Activated CD4-positive, alpha-beta T cell treated with anti-CD3 and anti-CD28 coated beads, Interleukin-2, amount 50 U/mL, for 16 hours (primary cell): Measurements from ENCODE around the gene NUP107.

Experiments
- DNase-seq: peaks from one replicate; pipeline ENCODE4 v3.0.0-alpha.2; 2020

Gene NUP107

DNA sequence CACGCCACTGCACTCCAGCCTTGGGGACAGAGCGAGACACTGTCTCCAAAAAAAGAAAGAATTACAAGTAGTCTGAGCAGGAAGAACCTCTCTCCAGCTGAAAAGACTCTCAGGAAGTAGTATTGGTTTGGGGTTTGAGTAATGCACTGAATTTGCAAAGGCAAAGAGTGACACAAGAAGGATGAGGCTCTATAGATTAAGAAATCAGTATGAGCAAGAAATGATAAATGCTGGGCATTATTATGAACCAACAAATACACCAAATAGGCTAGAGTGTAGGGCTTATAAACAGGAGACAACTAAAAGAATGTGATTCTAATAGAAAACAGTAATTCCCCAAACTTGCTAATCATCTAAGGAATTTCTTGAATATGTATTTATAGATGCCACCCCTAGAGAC is 56.6 kb downstream of the NUP107 start:
- DNase-seq = no peak

DNA sequence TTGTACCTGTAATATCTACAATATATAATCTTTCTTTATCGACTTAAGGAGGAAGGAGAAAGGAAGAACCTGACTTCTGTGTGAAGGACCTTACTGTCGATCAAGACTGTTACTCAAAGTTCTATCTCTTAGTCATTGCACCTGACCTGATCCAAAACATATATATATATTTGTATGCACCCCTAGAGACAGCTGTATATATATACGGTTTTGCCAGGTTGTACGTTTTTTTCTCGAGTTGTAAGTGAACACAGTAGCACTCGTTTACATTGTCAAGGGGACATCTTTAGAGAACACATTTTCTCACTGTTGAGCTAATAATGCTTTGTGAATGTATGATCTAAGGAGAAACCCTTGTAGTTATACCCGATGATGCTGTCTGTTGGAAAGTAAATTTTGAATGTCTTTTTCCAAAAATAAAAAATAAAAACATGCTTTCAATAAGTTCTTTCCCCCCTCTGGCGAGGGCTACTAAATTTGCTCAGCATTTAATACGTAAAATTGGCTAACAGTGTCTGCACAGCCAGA is 58.7 kb downstream of the NUP107 start:
- DNase-seq = no peak

DNA sequence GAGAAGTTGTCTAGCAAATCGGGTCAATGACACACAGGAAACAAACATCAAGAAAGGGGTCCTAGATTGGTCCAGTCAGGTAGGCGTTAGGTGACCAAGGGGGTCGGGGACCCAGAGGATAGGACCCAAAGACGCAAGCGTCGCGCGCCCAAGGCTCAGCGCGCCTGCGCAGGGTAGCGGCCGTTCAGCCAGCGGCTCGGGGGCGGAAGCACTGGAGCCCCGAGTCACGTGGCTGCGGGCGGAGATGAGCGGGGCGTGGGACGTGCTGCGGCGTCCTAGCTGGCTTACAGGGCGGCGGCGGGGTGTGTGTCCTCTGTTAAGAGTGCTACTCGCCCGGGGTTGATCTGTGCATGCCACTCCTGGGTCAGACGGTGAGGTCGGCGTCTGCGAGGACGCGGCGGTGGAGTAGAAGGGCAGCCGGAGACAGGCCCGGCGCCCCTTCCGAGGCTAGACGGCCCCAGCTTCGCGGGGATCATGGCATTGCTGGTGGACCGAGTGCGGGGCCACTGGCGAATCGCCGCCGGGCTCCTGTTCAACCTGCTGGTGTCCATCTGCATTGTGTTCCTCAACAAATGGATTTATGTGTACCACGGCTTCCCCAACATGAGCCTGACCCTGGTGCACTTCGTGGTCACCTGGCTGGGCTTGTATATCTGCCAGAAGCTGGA is 59.3 kb downstream of the NUP107 start, which contains the start of gene SLC35E3:
Gene SLC35E3 (plus strand): TSS at position 273 of the 668 bp plus-strand sequence. CDS start 202 bp downstream, at position 475.
- peak; percentile 95 for DNase-seq

DNA sequence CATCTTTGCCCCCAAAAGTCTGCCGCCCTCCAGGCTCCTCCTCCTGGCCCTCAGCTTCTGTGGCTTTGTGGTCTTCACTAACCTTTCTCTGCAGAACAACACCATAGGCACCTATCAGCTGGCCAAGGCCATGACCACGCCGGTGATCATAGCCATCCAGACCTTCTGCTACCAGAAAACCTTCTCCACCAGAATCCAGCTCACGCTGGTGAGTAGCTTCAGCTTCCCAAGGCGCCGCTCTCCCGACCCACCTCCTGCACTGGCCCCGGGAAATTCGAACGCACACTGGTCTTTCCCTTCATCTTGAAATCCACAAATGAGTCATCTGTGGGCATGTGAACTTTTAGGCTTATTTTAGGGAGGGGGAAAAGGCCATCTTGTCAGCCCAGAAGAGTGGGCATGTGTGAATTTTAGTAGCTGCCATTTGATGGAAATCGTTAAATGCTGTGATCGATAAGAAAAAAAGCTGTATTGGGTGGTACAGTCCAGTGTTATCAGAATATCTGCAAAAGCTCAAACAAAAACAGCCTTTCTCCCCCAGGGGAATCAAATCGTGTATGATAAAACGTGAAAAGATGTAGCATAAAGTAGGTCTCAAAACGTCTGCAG is 59.9 kb downstream of the NUP107 start:
- peak; percentile 55 for DNase-seq

DNA sequence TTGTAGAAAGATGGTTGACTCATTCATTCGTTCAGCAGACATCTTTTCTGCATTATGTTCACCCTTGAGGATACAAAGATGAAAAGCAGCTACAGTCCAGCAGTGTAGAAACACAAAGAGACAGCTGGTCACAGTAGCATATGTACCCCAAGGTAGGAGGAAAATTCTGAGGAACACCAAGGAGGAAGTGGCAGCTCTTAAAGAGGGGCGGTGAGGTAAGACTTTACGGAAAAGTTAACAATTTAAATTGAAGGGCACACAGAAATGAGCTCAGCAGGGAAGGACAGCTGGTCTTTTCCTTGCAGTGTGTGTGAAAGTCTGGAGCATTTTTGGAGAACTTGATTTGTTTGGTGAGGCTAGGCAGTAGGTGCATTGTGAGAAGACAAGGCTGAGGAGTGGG is 62.7 kb downstream of the NUP107 start:
- DNase-seq = no peak

DNA sequence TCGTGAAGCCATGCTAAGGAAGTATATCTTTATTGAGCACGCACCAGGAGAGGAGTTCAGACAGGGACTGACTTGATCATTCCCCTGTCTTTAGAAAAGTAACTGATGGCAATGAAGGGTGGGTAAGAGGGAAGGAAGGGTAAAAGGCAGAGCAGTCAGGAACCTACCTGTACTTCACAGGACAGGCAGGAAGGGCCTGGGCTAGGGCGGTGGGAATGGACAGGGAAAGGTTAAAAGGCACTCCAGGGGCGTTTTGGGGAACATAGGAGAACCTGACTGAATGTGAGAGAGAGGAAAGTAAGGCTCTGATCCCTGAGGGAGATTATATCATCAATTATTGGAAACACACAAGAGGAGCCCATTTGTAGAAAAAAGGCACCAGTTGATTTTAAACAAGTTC is 63.1 kb downstream of the NUP107 start:
- no peak for DNase-seq

DNA sequence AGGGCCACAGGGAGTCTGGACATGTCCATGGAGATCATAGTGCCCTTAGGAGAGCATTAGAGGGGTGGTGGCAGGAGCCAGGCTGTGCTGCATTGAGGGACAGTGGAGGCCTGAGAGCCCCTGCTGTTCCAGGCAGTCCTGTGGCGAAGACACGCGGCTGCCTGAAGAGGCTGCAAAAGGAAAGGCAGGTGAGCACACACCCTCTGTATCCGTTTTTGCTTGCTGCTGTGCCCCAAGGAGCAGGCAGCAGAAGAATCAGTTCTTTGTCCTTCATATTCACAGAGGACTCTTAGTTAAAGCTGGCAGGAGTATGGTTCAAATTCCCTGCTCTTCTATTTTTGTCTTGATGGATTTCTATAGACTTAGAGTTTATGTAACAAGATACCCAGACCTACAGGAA is 63.7 kb downstream of the NUP107 start:
- no peak for DNase-seq

DNA sequence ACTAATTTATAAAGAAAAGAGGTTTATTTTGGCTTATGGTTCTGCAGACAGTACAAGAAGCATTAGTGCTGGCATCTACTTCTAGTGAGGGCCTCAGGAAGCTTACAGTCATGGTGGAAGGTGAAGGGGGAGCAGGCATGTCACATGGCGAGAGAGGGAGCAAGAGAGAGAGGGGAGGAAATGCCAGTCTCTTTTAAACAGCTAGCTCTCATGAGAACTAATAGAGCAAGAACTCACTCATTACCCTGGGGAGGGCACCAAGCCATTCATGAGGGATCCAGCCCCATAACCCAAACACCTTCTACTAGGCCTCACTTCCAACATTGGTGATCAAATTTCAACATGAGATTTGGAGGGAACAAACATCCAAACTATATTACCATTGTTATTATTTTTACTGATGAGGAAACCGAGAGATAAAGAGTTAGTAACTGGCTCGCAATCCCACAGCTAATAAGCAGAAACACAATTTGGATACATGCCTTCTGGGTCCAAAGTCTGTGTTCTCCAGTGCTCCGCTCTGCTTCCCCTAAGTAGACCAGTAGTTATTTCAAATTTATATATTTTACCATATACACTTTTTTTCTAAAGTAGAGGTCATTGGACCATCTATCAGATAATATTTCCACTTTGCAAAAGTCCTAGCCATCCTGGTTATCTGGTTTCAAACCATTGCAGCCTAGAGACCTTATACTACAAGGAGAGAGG is 68.9 kb downstream of the NUP107 start:
- no peak for DNase-seq

DNA sequence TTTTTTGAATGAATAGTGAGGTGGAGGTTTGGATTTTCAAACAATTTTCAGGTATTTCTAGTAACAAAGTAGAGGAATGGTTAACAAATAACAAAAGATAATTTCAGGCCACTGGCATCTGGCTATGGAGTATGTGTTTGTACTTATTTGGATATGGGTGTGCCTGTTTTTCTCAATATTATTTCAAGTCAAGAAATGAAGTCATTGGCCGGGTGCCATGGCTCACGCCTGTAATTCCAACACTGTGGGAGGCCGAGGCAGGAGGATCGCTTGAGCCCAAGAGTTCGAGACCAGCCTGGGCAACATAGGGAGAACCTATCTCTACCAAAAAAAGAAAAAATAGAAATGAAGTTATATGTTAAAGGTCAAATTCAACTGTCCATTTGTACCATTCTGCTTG is 73.1 kb downstream of the NUP107 start:
- DNase-seq = no peak

DNA sequence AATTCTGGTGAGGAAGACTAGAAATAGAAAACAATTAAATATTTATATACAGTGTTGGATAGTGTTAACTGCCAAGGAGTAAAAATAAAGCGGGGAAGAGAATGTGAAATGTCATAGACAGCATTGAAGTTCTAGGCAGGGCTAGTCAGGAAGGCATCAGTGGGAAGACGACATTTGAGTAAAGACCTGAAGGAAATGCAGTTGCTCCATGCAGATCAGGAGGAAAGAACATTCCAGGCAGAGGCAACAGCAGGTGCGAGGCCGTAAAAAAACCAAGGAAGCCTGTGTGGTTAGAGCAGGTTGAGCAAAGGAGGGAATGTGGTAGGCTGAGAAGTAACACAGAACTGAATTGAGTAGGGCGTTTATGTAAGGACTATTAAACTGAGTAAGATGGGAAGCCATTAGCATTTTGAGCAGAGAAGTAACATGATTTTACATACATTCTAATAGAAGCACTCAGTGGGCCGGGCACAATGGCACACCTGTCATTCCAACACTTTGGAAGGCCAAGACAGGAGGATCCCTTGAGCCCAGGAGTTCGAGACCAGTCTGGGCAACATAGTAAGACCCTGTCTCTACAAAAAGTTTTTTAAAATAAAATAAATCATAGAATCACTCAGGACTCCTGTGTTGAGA is 74.1 kb downstream of the NUP107 start:
- no peak for DNase-seq

DNA sequence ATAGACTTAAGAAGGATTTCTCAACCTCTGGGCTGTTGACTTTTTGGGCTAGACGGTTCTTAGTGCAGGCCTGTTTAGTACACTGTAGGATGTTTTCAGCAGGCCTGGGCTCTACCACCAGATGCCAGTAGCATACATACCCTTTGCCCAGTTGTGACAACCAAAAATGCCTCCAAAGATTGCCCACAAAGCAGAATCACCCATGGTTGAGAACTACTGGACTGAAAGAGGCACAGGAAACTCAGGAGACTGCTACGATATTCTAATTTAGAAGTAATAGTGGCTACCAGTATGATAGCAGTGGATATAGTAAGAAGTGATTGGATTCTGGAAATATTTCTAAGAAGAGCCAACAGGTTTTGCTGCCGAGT is 74.6 kb downstream of the NUP107 start:
- DNase-seq = no peak

DNA sequence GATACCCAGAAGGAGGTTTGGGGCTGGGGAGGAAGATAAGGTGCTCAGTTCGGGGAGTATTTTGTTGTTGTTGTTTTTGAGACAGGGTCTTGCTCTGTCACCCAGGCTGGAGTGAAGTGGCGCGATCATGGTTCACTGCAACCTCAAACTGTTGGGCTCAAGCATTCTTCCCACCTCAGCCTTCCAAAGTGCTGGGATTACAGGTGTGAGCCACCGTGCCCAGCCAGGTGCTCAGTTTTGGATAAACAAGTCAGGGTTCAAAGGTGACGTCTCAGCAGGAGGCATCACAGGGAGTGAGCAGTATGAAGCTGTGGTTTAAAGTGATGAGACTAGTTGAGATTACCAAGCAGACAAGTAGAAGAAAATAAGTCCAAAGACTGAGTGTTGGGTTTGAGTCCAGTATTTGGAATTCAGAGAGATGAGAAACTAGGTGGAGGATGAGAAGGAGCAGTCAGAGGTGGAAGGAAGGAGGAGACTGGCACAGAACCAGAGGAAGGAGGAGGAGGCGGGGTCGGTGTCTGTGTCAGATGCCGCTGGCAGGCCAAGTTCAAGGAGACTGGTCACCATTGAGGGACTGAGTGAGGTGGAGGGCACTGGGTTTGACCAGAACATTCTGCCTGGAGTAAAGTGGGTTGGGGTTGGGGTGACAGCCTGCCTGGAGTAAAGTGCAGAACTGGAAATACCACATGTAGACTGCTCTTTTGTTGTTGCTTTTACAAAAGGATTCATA is 75.3 kb downstream of the NUP107 start:
- no peak for DNase-seq

DNA sequence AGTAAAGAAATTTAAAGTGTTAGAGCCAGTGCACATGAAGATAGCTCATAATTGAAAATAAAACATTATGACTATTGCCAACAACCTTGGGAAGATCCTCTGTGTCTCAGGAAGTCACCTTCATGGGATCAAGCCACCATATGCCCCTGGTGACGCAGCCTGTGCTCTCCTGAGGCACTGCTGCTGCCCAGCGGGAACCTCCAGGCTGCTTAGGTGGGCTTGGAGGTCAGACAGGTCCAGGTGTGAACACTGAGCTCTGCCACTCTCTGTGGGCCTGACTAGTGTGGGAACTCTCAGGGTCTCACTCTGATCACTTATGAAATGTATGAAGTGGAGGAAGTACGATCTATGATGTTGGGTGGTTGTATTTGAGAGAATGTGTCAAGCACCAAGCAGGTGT is 75.9 kb downstream of the NUP107 start:
- no peak for DNase-seq

DNA sequence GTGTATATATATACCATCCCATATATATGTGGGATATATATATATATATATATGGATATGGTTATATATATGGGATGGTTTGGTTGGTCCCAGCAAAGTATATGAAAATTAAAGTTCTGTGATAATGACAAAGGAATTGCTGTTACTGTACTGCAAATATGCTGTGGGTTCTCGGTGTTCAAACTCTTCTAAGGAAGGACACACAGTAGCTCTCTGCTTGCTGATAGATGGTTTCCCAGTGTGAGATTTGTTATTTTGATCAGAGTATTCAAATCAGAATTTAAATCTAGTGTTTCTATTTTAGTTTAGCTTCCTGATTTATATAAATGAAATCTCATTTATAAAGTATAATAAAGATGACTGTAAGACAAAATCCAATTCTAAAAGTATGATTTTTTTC is 78.9 kb downstream of the NUP107 start:
- no peak for DNase-seq

DNA sequence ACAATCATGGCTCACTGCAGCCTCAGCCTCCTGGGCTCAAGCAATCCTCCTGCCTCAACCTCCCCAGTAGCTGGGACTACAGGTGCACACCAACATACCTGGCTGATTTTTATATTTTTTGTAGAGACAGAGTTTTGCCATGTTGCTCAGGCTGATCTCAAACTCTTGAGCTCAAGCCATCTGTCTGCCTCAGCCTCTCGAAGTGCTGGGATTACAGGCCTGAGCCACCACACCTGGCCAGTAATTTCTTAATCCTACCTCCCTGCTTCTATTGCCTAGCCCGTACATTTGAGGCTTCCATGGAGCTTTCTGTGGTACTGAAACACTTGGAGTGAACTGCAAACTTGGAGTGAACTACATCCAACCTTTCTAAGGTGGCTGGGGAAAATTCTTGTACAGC is 79.9 kb downstream of the NUP107 start:
- no peak for DNase-seq

DNA sequence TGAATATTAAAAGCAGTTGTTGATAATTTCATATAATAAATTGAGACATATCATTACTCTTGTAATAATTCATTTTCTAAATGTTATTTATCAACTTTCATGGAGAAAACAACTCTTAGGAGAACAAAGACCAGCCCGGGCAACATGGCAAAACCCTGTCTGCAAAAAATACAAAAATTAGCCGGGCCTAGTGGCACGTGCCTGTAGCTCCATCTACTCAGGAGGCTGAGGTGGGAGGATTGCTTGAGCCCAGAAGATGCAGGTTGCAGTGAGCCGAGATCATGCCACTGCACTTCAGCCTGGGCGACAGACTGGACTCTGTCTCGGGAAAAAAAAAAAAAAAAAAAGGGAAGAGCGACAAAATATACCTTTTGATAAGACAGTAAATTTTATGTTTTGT is 80.4 kb downstream of the NUP107 start:
- DNase-seq = no peak

DNA sequence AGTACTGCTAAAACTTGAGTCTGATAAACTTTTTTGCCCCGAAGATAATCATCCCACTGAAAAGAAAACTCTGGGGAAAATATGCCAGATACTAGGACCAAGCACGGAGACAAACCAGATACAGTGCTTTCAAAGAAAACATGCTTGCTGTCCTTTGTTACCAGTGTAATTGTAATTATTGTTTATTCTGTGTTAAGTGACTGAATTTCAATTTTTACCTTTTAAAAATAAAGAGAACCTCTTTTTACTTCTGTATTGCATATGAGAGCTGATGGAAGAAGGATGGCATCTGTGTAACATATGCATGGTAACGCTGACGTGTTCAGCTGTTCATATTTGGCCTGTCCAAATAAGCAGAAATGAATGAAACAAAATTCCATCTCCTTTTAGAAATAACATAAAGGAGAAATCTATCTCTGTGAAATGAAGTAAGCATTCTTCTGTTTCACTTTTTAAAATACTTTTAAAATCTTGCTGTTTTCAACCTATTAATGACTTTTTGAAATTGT is 81.7 kb downstream of the NUP107 start:
- no peak for DNase-seq

DNA sequence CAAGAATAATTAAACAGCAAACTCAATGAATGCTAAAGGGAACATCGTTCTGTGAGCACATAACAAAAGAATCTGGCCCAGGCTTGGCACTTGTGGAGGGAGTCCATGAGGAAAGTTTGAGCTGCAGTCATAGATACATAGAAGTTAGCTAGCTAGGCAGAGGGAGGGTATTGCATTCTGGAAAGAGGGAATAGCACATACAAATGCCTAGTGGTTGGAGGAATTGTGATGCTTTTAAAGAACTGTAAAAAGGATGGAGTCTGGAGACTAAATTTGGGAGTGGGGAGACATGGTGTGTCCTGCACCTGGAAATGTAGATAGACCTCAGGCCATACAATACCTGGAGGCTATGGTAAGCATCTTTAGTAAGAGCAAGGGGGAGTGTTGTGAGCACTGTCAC is 83.2 kb downstream of the NUP107 start:
- no peak for DNase-seq

DNA sequence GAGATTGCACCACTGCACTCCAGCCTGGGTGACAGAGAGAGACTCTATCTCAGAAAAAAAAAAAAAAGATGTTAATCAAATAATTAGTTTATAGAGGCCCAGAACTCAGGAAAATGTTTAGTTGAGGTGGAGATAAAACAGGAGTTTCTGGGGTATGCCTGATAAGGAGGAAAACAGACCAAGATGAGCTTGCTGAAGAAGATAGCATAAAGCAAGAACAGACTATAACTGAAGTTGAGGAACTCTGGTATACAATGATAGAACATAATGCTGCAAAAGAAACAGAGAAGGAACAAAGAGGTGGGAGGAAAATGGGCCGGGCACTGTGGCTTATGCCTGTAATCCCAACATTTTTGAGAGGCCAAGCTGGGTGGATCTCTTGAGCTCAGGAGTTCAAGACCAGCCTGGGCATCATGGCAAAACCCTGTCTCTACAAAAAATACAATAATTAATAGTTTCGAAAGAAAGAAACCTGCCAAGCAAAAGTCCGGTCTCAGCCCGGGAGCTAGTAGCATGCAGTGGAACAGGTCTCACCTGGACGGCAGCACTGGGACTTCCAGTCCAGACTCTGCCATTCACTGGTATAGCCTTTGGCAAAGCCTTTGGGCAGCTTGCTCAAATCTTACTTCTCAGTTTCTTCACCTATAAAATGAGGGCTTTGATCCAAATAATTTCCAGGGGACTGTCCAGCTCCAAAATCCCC is 84.6 kb downstream of the NUP107 start:
- no peak for DNase-seq

DNA sequence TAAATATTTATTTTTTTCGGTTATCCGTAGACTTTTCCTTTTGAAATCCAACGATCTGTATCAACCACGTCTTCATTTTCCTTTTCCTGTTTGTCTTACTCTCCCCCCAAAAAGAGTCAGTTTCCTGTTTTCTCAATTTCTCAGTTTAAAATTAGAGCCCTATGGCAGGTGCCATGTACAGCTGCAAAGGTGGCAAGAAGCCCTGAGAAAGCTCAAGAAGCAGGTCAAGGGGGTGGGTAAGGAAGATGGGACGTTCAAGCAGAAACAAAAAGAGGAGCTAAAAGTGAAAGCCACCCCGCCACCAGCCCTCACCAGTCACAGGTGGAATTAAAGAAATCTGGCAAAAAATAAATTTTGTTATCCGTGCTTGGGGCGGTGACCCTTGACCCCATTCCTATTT is 85.9 kb downstream of the NUP107 start:
- no peak for DNase-seq

DNA sequence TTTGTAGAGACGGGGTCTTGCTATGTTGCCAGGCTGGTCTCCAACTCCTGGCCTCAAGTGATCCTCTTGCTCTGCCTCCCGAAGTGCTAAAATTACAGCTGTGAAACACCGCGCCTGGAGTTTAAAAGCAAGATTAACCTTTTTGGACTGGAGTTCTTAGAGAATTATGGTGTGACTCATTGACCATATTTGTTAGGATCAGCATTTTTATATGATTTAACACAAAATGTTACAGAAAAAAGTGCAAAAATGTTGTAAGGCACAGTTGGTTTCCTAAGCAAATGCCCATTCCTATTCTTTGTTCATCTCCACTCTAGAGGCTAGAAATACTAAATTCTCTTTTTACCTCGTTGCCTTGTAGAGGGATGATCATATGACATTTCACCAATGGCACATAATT is 86.8 kb downstream of the NUP107 start:
- no peak for DNase-seq

DNA sequence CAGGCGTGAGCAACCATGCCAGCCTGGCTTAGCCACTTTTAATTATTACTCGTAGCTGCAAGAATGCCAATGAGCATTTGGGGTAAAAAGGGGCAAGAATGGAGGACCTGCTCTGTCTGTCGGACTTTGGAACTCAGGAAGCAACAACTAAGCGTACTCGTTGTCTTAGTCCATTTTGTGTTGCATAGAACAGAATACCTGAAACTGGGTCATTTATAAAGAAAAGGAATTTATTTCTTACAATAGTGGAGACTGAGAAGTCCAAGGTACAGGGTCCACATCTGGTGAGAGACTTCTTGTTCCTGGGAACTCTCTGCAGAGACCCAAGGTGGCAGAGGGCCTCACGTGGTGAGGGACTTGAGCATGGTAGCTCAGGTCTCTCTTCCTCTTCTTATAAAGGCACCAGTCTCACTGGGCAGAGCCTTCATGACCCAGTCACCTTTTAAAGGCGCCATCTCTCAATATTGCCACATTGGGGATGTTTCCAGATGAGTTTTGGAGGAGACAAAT is 88.4 kb downstream of the NUP107 start:
- DNase-seq = no peak
